DND-41 (cell line): ENCODE results near the gene GAS7.

Experiments
- EZH2 ChIP-seq: IDR thresholded peaks from 3 replicates; pipeline ENCODE4 v1.6.1; 2012; ENCODE audit warnings: borderline replicate concordance, low read depth, mild to moderate bottlenecking, moderate library complexity, low read length, inconsistent platforms; ENCODE audit not compliant: severe bottlenecking
- TF ChIP-seq, protein P1 (sequence below): IDR thresholded peaks from 2 replicates; pipeline ENCODE4 v1.5.1; 2012; ENCODE audit warnings: borderline replicate concordance, low read length, moderate library complexity, mild to moderate bottlenecking; ENCODE audit not compliant: poor library complexity, severe bottlenecking; ENCODE audit errors: extremely low read depth

DNA sequence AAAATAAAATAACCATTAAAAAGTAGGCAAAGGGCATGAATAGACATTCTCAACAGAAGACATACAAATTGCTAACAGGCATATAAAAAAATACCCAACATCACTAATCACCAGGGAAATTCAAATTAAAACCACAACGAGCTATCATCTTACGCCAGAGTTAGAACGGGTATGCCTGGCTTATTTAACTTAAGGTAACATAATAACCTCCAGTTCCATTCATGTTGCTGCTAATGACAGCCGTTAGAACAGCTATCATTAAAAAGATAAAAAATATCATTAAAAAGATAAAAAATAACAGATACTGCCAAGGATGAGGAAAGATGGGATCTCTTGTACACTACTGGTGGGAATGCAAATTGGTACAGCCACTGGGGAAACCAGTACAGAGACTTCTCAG lies 89.3 kb downstream of the GAS7 start:
- TF ChIP-seq, protein P1, sequence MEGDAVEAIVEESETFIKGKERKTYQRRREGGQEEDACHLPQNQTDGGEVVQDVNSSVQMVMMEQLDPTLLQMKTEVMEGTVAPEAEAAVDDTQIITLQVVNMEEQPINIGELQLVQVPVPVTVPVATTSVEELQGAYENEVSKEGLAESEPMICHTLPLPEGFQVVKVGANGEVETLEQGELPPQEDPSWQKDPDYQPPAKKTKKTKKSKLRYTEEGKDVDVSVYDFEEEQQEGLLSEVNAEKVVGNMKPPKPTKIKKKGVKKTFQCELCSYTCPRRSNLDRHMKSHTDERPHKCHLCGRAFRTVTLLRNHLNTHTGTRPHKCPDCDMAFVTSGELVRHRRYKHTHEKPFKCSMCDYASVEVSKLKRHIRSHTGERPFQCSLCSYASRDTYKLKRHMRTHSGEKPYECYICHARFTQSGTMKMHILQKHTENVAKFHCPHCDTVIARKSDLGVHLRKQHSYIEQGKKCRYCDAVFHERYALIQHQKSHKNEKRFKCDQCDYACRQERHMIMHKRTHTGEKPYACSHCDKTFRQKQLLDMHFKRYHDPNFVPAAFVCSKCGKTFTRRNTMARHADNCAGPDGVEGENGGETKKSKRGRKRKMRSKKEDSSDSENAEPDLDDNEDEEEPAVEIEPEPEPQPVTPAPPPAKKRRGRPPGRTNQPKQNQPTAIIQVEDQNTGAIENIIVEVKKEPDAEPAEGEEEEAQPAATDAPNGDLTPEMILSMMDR: no peak
- TF ChIP-seq EZH2: no peak
